ENCODE measurements around the gene DHRS13.
"Not testable (repeated sequence)": the region's sequence is repeated elsewhere in the genome, so short reads cannot be mapped to it uniquely, and the experiment has no call there.

DHRS13 gene

DNA sequence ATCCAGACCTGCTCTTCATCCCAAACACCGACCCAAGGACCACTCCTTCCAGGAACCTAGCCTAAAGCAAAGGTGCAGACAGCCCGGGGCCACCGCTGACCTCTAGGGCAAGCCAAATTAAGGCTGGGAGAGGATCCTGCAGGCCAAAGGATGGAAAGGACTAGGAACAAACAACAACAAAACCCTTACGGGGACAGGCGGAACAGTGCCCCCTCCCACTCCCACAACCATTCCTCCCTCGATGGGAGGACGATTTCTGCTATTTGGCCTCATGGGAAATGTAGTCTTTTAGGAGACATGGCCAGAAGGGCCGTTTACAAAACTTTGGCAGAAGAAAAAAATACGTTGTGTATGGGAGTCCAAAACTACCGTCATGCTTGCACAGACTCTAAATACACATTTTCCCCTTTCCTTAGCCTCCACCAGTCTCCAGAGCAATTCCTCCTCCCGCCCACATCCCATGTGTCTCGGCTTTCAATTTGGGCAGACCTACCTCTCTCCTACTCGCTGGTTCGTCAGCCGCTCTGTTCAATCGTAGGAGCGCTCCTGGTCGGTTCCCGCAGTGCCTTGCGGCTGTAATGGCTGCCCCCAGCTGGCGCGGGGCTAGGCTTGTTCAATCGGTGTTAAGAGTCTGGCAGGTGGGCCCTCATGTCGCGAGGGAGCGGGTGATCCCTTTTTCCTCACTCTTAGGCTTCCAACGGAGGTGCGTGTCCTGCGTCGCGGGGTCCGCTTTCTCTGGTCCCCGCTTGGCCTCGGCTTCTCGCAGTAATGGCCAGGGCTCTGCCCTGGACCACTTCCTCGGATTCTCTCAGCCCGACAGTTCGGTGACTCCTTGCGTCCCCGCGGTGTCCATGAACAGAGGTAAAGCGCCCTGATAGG lies 48.2 kb downstream of the DHRS13 start, which contains the start of gene ERAL1:
TSS of gene ERAL1 (plus strand) at position 560 of the 879 bp plus-strand sequence. CDS start at position 579, 19 bp downstream.
- TF ChIP-seq, protein P1, sequence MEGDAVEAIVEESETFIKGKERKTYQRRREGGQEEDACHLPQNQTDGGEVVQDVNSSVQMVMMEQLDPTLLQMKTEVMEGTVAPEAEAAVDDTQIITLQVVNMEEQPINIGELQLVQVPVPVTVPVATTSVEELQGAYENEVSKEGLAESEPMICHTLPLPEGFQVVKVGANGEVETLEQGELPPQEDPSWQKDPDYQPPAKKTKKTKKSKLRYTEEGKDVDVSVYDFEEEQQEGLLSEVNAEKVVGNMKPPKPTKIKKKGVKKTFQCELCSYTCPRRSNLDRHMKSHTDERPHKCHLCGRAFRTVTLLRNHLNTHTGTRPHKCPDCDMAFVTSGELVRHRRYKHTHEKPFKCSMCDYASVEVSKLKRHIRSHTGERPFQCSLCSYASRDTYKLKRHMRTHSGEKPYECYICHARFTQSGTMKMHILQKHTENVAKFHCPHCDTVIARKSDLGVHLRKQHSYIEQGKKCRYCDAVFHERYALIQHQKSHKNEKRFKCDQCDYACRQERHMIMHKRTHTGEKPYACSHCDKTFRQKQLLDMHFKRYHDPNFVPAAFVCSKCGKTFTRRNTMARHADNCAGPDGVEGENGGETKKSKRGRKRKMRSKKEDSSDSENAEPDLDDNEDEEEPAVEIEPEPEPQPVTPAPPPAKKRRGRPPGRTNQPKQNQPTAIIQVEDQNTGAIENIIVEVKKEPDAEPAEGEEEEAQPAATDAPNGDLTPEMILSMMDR (IDR thresholded peaks at IDR 0.05; ENCODE audit: low read depth, low read length) = no peak
- H3K4me3 ChIP-seq (ENCODE audit: low read depth, low read length) = peak within 1 kb of the TSS; percentile 94

GRCh38 chr17:28853295-28853694 lies 49.6 kb downstream of the DHRS13 start:
- TF ChIP-seq, protein P1 (IDR thresholded peaks at IDR 0.05; ENCODE audit: low read depth, low read length) = no peak
- H3K4me3 ChIP-seq (ENCODE audit: low read depth, low read length) = no peak overlapping the region

GRCh38 chr17:28849281-28849680 lies 53.6 kb downstream of the DHRS13 start:
- no peak overlapping the region for H3K4me3 ChIP-seq (ENCODE audit: low read depth, low read length)
- TF ChIP-seq, protein P1 (IDR thresholded peaks at IDR 0.05; ENCODE audit: low read depth, low read length) = no peak

DNA sequence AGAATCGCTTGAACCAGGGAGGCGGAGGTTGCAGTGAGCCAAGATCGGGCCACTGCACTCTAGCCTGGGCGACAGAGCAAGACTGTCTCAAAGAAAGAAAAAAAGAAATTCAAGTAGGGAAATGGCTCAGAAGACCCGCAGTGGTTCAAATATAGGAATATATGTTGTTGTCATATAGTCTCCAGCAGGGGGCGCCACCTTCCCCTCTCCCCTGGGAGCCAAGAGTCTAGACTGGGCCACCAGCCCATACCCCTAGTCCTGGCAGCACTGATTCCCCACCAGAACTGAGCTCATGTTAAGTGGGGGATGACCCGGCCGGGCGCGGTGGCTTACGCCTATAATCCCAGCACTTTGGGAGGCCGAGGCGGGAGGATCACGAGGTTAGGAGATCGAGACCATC lies 54.2 kb downstream of the DHRS13 start:
- H3K4me3 ChIP-seq (ENCODE audit: low read depth, low read length) = not testable (repeated sequence)
- TF ChIP-seq, protein P1 (IDR thresholded peaks at IDR 0.05; ENCODE audit: low read depth, low read length) = peak; percentile 18; the same call in 1 of the 2 replicates

Measured in WI38 (cell line).